GM18507 (cell line): ENCODE measurements around the gene TNFRSF9.
"Not testable (repeated sequence)": the region's sequence is repeated elsewhere in the genome, so short reads cannot be mapped to it uniquely, and the experiment has no call there.

Source experiments
- DNase-seq: peaks from one replicate; pipeline ENCODE4 v3.0.0; 2011; ENCODE audit warnings: low read depth; ENCODE audit not compliant: insufficient read length; ENCODE audit errors: extremely low spot score
- FAIRE-seq: peaks from 2 replicates; lab custom pipeline; 2011; peaks lifted over from hg19 to GRCh38; lab: Jason Lieb, UNC

TNFRSF9 gene

DNA sequence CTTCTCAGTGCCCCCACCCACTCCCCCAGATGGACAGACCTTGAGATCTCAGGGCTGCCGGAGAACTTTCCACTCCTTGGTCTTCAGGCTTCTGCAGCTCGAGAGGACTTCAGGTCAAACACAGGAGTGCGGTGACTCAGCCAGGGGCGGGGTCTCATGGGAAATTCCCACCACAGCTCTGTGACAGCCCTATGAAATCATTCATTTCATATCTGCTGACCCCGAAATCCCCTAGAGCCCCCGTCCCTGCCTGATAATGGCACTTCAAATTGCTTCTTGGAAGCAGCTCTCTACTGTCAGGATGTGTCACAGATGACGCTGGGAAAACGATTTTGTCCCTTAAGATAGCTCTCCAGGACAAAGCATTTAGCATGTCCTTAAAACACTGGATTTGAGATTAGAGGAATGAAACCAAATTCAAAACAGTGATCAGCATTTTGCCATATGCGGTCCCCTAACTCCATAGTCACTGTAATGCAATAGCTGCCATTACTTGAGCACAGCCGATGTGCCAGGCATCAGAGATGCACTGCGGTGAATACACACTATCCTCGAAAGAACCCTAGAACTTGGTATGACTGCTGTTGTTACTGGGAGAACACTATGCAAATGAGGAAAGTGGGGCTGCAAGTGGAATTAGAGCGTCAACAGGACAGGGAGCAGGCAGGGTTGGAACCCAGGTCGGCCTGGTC is at the start of gene TNFRSF9:
TSS of gene TNFRSF9 (minus strand) at position 95 of the 692 bp plus-strand sequence. CDS start 845 bp downstream, outside the sequence.
- FAIRE-seq (no peak), DNase-seq (no peak)

DNA sequence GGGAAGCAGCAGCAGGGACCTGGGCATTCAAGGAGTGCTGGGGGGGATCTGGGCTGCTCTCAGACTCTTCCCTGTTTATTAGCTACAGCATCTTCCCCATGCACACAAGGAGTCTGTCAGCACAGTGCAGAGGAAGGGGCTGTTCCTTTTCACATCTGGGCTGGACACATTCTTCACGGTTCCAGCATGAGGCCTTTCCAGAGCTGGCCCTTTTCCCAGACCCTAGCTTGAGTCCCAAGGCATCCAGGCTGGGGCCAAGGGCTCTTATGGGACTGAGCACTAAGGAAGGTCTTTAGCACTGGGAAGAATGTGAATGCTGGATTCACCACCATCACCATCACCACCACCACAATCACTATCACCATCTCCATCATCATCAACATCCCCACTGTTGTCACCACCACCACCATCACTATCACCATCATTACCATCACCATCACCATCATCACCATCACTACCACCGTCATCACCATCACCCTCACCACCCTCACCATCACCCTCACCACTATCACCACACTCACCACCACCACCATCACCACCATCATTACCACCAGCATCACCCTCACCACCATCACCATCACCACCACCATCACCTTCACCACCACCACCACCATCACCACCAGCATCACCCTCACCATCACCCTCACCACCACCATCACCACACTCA is 49.3 kb upstream of the TNFRSF9 start:
- DNase-seq (no peak), FAIRE-seq (no peak)

DNA sequence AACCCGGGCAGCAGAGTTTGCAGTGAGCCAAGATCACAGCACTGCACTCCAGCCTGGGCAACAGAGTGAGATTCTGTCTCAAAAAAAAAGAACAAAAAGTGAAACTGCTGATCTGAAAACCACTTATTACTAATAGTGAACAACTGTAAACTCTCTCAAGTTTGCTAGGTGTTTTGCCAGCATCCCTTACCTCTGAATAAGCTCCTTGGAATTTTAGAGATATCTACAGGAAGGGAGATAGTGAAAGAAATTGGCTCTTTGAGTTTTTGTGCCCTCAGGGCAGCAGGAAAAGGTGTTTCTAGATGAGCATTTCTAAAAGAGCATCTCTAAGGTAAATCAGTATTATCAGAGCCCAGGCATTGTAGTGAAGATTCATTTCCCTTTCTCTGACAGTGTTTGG is 47.9 kb upstream of the TNFRSF9 start:
- DNase-seq, result no peak
- no peak for FAIRE-seq

DNA sequence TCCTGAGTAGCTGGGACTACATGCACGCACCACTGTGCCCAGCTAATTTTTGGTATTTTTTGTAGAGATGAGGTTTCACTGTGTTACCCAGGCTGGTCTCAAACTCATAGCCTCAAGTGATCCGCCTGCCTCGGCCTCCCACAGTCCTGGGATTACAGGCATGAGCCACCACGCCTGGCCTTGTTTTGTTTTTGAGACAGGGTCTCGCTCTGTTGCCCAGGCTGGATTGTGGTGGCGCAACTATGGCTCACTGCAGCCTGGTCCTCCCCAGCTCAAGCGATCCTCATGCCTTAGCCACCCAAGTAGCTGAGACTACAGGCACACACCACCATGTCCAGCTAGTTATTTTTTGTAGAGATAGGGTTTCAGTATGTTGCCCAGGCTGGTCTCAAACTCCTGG is 46.9 kb upstream of the TNFRSF9 start:
- no peak for DNase-seq
- FAIRE-seq, result no peak

DNA sequence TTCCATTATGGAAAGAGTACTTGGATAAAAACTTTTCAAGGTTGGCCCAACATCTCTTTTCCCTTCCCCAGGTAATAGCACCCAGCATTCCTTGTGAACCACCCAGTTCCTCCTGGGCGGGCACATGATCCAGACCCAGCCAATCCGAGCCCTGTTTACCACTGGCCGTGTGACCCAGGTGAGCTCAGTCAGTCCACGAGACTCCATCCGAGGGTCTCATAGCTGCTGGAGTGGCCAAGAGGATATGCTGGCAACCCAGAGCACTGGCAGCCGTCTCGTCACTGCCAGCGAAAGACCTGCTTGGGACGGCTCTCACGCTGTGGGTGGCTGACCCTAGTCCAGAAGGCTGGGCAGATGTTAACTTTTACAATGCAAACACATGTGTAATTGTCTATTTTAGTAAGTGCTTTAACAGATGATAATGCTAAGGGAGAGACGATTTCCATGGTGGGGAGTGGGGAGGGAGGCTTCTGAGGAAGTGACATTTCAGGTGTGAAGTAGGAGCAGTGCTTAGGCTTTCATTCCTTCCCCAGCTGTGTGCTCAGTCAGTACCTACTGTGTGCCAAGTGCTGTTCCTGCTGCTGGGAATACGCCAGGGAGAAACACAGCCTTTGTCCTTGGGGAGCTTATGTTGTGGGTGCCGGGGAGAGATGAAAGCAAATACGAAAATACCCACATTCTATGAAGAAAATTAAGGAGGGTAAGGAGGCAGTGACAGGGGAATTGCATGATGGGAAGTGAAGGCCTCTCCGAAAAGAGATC is 45.4 kb upstream of the TNFRSF9 start:
- DNase-seq (no peak), FAIRE-seq (no peak)

DNA sequence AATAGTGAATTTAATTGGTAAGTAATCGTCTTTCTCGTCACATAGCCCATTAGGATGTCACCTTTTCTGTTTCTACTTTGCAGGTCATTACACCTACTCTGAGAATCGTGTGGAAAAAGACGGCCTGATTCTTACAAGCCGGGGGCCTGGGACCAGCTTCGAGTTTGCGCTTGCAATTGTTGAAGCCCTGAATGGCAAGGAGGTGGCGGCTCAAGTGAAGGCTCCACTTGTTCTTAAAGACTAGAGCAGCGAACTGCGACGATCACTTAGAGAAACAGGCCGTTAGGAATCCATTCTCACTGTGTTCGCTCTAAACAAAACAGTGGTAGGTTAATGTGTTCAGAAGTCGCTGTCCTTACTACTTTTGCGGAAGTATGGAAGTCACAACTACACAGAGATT is 44.2 kb upstream of the TNFRSF9 start:
- DNase-seq (no peak), FAIRE-seq (no peak)

DNA sequence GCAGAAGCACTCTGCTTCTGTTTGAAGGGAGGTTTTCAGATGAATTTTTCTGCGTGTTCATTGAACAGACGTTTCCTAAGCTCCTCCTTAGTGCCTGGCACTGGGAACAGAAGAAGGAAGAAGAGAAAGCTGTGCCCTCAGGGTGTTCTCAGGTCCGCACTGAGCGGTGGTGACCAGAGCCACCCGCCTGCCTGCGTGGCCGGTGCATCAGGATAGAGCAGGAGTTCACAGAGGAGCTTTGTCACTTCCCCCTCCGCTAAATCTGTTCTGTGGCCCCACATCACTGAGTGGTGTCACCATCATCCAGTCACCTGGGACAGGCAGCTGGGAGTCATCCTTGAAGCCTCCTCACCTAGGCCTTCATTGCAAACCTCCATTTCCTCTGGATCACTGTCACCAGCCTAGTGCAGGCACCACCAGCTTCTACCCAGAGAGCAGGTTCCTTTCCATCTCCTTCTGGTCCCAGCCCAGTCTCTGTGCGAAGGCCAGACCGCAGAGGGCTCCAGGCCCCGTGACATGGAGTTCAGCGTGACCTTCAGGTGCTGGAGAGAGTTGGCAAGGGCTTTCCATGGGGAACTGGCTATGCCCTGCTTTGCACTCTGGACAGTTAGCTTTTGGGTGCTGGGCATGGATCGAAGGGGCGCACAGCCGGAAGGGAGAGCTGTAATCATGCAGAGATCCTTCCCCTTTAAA is 42.6 kb upstream of the TNFRSF9 start:
- DNase-seq (no peak), FAIRE-seq (no peak)

DNA sequence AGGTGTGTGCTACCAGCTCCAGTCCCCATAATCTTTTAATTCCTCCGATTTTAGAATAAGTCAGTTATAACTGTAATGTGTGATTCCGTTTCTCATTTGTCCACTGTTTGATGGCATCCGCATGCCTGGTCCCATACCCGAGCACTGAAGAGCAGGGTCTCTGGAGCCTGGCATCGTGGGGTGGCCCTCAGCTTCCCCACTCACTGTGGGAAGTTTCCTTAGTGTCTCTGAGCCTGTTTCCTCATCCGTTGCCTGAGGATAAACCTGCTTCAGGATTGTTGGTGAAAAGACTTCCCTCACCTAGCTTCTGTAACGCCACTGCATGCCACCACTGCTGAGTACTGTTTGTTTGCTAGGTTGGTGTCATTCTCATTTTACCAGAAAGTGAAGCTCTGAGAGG is 40.3 kb upstream of the TNFRSF9 start:
- DNase-seq (no peak), FAIRE-seq (no peak)

DNA sequence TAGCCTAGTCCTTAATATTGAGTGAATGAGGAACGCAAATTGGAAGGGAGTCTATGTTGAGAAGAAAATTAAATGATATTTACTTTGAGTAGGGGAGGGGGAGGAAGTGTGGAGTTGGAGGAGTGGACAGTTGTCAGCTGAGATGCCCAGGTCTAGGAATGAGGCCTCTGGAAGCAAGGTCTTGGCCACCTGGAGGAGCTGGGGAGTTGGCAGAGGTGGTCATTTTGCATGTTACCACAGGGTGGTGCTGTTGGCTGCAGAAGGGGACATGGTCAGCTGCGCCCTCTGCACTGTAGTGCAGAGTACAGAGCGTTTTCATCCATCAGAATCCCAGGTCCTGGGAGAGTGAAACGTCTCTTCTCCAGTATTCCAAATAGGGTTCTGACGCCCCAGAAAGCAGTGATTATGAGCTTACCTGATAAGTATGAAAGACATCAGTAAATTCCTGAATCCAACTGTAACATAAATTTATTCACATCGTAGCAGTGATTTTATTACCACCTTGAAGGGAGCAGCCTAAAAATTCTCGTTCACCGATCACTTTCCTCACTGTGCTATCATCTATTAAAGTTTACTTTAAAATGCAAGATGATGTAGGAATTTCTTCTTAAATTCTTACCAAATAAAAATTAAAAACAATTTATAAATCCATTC is 34.7 kb upstream of the TNFRSF9 start:
- FAIRE-seq, result peak; percentile 65
- no peak for DNase-seq

DNA sequence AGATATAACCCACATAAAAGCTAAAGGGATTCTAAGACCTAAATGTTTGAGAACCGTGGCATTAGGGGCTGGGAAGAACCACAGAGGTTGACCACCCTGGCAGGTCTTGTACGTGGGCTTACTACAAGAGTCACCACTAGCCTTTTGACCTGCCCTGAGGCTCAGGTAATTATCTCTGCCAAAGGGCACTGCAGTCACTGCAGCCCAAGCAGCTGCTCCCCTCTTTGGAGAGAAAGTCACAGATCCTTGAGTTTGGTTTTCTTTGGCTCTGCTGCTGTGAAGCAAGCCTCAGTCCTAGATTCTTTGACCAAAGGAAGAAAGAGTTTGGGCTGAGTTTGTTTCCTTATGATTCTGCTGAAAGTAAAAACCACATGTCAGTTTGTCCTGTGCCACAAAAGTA is 32.4 kb upstream of the TNFRSF9 start:
- FAIRE-seq, result no peak
- DNase-seq, result no peak

DNA sequence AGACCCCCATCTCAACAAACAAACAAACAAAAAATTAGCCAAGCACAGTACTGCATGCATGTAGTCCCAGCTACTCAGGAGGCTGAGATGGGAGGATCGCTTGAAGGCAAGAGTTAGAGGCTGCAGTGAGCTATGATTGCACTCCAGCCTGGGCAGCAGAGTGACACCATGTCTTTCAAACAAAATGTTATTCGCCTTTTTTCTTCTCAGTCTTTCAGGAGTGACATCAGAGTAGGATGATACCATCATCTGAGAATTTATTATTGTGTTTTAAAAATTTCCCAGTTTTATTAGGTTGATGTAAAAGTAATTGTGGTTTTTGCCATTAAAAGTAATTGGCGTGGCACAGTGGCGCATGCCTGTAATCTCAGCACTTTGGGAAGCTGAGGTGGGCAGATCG is 31.6 kb upstream of the TNFRSF9 start:
- DNase-seq (no peak), FAIRE-seq (no peak)

DNA sequence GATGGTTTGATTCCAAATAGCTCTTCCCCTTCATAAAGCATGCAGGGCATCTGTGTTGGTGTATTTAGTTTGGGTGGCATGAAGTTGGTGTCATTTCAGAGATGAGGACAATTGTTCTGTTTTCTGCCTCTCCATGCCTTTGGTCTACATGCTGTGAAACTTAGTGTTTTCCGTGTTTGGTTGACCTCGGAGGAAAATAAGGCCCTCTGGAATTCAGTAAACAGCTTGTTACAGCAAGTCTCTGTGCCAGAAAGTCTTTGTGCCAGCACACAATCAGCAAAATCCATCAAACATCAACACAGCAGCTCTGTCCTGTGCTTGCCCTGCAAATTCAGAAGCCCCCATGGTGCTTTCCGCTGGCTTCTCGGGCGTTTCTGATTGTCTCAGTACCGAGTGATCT is 30.4 kb upstream of the TNFRSF9 start:
- DNase-seq, result no peak
- FAIRE-seq, result no peak

DNA sequence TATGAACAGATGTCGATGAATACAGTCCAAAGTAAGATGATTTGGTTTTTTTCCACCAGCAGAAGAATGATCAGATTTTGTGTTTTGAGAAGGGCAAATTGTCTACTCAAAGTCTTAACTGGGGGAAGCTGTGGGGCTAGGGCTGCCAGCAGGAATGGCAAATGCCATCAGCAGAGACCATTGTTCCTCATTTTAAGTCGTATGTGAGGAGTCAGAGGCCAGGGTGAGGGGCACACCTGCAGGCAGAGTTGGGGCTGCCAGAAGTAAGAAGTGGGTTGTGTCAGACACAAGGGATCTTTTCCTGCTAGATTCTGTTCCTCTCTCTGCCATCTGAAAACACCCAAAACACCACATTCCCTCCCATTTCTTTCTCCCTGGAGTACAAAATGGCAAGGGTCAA is 29.6 kb upstream of the TNFRSF9 start:
- DNase-seq, result no peak
- no peak for FAIRE-seq

DNA sequence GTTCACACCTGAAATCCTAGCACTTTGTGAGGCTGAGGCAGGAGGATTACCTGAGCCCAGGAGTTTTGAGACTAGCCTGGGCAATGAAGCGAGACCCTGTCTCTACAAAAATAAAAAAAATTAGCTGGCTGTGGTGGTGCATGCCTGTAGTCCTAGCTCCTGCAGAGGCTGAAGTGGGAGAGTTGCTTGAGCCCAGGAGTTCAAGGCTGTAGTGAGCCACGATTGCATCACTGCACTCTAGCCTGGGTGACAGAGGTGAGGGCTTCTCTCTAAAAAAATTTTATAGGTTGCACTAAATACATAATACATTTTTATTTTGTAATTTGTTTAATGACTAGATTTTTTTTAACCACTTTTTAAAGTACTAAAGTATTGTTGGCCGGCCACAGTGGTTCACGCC is 27.0 kb upstream of the TNFRSF9 start:
- no peak for FAIRE-seq
- no peak for DNase-seq

DNA sequence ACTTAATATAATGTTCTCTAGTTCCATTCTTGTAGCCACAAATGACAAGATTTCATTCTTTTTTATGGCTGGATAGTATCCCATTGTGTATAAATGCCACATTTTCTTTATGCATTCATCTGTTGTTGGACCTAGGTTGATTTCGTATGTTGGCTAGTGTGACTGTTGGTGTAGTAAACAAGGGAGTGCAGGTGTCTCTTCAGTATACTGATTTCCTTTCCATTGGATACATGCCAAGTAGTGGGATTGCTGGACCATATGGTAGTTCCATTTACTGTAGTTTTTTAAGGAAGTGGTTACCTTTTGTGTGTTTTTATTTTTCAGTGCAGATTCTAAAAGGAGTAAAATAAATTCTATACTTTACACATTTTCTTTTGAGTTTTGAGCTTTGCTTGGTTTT is 26.6 kb upstream of the TNFRSF9 start:
- DNase-seq, result no peak

DNA sequence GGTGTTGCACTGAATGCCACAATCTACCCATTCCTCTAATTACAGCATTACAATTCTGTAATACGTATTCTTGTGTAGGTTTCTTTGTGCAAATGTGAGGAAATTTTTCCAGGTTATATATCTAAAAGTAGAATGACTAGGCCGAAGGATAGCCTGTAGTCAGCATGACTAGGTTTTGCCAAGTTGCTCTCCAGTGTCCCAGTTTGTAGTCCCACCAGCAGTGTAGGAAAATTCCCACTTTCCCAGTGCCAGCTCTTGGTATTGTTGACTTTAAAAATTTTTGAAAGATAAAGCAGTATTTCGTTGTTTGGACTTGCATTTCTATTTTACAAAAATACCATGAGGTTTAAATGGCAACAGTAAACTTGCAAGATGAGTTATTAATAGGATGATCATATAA is 23.8 kb upstream of the TNFRSF9 start:
- no peak for FAIRE-seq

More for the DNA sequence above, 26.6 kb upstream of the TNFRSF9 start:
- peak; percentile 9 for FAIRE-seq

DNA sequence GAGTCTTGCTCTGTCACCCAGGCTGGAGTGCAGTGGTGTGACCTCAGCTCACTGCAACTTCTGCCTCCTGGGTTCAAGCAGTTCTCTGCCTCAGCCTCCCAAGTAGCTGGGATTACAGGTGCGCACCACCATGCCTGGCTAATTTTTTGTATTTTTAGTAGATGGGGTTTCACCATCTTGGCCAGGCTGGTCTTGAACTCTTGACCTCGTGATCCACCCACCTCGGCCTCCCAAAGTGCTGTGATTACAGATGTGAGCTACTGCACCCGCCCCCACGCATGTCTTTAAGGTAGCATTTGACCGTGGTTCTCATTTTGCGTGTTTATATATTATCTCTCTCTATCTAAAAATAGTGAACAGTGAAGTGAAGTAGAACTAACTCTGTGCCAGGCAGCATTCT is 23.2 kb upstream of the TNFRSF9 start:
- not testable (repeated sequence) for DNase-seq

More for the DNA sequence above, 23.8 kb upstream of the TNFRSF9 start:
- DNase-seq, result no peak

DNA sequence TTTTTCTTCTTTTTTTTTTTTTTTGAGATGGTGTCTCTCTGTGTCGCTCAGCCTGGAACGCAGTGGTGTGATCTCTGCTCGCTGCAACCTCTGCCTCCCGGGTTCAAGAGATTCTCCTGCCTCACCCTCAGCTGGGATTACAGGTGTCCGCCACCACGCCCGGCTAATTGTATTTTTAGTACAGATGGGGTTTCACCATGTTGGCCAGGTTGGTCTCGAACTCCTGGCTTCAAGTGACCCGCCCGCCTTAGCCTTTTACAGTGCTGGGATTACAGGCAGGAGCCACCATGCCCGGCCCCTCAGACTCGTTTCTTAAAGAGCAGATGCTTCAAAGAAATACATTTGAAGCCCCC is 22.7 kb upstream of the TNFRSF9 start:
- not testable (repeated sequence) for DNase-seq, FAIRE-seq

More for the DNA sequence above, 23.2 kb upstream of the TNFRSF9 start:
- FAIRE-seq, result not testable (repeated sequence)

DNA sequence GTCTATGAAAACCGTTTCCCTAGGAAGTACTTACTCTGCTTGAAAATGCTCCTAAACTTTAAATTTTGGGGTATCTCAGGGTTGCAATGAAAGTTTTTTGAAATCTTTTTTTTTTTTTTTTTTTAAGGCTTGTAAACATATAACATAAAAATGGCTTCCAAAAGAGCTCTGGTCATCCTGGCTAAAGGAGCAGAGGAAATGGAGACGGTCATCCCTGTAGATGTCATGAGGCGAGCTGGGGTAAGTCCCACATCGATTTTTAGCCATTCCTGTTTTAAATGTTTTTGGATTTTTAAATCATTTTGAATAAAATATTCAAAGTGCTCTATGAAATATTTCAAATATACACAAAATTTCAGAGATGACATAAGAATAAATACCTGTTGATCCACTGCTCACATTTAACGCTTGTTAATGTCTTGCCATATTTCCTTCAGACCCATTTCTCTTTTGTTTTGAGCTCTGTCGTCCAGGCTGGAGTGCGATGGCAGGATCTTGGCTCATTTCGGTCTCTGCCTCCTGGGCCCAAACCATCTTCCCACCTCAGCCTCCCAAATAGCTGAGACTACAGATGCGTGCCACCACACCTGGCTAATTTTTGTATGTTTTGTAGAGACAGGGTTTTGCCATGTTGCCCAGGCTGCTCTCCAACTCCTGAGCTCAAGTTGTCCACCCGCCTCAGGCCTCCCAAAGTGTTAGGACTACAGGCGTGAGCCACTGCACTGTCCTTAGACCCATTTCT is 22.2 kb upstream of the TNFRSF9 start:
- no peak for FAIRE-seq
- no peak for DNase-seq
